NCI-H146 treated with DMSO at 0.1 percent for 48 hours (cell line): ENCODE results near the gene KRT5.

ENCODE experiments used
- DNase-seq: peaks from one replicate; lab custom pipeline; 2025; ENCODE audit not compliant: unreplicated experiment; lab: John Stamatoyannopoulos, UW

KRT5 gene

DNA sequence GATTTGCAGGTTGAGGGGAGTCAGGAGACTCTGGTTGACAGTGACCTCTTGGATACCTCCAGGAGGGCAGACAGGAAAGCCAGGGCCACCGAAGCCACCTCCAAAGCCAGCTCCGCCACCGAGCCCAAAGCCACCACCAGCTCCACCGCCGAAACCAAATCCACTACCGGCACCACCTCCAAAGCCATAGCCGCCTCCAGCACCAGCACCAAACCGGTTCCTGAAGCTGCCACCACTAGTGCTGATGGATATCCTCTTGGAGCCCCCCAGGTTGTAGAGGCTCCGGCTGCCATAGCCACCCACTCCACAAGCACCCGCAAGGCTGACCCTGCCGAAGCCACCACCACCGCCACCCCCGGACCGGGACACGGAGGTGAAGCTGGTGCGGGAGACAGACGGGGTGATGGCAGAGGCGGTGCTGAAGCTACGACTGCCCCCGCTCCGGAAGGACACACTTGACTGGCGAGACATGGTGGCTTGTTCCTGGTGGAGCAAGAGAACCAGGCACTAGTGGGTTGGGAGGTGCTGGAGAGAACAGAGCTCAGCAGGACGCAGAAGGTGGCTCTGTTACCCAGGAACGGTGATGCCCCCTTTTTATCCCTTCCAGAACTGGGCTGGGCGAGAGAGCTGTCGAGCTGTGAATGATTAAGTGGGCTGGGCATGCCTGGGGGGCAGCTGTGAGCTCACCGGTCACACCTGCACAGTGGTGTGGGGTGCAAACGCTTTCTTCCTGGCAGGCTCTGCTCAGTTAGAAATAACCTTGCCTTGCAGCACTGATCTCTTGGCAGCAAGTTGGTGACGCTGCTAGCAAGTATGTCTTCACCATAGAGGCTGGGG is at the start of gene KRT5:
KRT5 (minus strand) TSS at position 569 of the 837 bp plus-strand sequence; CDS start at position 471, 98 bp downstream.
- DNase-seq = no peak

DNA sequence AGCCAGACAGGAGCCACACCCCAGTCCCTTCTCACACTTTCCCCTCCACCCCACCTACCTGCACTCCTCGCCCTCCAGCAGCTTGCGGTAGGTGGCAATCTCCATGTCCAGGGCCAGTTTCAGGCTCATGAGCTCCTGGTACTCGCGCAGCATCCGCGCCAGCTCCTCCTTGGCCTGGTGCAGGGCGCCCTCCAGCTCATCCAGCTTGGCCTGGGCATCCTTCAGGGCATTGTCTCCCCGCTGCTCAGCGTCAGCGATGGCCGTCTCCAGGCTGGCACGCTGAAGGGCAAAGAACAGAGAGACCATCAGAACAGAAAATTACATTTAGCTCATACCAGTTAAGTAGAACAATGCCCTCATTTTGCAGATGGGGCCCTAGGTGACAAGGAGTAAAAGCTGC is 47.9 kb upstream of the KRT5 start:
- DNase-seq = no peak

DNA sequence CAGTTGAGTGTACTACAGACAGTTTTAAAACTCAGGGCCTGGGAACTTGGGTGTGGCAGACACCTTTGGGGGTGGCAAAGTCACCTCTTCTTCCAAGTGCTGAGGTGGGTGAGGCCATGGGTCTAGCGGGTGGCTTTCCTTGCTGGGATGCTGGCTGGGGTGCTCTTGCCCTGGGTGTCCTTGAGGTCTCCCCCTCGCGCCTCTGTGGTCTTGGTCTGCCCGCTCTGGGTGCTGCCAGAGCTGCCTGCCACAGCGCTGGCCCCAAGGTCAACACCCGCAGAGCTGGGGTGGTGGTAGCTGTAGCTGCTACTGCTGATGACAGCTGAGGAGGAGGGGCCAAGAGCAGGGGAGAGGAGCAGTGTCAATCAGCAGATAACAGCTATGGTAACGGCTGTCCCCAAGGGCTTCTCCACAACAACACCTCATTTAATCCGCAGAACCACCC is 46.7 kb upstream of the KRT5 start:
- no peak for DNase-seq

DNA sequence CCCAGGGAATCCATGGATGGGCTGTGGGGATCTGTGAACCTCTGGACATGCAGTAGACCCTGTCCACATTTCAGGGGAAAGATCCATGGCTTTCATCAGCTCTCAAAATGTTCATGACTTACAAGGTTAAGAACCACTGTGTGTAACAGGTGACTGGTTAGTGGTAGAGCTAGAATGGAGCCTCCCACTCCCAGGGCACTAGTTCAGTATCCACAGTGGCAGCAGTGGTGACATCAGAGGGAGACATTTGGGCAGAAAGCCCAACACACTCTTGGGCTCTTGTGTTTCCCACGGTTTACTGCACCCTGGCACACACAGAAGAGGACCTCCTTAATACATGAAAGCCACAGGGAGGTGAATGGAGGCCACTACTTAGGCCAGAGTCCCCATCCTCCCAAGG is 44.4 kb upstream of the KRT5 start:
- no peak for DNase-seq

DNA sequence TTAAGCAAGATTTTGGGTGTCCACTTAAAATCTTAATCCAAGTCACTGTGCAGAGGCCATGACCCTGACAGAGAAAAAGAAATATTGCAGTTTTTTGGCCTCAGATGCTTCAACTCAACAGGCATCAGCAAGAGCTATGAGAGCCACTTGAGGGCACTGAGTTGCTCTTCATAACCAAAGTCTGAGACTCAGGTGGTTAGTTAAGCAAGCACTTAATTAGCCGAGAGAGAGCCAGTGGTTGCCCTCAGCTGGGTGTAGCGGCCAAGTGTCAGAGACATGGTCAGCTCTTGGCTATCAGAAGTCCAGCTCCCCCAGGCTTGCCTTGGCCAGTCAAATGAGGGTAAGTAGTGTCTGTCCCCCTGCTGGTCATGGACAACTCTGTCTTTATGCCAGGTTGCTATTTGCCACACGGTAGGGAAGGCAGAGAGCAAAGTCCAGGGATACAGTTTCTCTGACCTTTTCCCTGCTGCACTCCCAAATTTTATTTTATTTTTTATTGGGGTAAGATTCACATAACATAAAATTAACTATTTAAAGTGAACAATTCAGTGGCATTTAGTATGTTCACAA is 41.8 kb upstream of the KRT5 start:
- DNase-seq = no peak

DNA sequence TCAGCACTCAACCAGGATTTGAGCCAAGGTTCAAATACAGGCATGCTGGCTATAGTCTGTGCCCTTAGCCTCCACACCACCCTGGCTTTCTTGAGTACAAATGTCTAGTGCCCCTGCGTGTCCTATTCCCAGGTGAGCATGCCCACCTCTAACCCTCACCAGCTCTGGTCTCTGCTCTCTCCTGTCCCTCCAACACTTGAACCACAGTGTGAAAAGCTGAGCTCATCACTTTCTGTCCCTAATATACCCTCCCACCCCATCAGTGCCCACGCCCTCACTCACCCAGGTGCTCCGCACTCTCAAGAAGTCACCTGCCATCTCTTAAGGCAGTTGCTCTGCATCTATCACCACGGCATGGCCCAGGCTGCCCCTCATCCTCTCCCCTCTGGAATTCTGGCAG is 39.8 kb upstream of the KRT5 start:
- DNase-seq = no peak

DNA sequence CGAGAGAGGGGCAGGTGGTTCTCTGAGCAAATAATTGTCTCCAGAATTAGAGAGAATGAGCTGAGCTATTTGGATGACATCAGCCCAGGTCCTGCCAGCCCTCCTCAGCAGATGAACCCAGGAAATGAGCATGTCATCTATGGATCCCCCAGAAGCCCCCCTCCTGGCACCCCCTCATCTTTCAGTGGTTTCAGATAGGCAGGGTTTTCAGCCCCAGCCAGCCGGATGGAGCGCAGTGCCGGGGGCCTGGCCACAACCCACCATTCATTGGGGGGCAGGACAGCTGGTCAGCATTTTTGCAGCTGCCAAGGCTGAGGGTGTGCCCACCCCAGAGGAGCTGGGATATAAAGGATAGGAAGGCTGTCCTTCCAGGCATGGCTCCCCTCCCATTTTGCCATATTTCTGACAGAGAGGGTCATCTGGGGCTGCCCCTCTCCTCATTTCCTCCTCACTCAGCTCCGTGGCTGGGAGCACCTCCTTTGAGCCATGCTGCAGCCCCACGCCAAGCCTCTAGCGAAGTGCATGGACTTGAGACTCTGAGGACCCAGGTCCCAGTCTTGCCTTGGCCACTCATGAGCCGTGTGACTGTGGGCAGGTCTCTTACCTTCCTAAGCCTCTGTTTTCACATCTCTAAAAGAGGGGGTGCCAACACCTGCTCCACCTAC is 38.7 kb upstream of the KRT5 start:
- no peak for DNase-seq

DNA sequence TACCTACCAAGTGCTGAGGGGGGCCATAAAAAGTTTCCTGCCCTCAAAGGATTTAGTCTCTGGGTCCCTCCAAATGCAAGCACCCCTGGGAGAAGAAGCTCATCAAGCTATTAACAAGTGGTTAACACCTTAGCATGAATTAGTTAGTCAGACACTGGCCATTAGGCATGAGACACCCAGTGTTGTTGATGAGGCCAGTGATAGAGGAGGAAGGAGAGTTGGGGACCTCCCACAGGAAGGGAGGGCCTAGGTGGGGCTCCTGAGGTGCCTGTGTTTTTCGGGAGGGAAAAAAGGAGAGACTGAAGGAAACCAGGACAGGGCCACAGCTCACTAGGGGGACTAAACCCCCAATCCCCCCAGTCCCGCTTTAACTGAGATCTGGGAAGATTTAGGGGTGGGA is 37.3 kb upstream of the KRT5 start:
- no peak for DNase-seq

DNA sequence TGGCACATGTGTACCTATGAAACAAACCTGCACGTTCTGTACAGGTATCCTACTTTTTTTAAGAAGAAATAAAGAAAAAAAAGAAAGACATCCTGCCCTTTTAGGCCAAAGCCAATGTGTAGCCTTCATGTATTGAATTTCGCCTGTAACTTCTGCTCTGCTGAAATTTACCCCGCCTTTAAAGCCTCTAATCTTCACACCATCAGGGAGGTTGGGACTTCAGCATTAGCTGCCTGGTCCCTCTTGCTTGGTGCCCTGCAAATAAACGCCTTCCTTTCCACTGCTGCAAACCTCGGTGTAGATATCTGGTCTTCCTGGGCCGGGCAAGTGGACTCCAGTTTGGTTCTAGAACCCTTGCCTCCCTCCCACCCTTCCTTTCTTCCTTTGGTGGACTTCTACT is 35.4 kb upstream of the KRT5 start:
- DNase-seq = no peak

DNA sequence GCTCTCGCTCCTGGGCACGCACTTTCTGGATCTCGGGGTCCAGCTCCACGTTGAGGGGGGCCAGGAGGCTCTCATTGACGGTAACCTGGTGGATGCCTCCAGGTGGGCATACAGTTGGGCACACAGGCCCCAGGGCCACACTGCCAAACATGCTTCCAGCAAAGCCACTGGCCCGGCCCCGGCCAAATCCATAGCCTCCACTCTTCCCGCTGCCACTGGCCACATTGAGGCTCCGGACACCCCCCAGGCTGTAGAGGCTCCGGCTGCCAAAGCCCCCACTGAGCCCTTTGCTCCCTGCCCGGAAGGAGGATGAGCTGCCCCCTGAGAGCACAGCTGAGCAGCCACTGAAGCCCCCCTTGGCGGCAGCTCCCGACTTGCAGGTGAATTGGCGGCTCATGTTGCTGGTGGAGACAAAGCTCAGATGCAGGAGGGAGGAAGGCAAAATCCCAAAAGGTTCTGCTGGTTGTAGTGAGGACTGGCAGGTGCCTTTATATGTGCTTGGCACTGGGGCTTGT is 32.5 kb upstream of the KRT5 start, which contains the start of gene KRT71:
KRT71 (minus strand) TSS at position 465 of the 515 bp plus-strand sequence; CDS start at position 397, 68 bp downstream.
- no peak for DNase-seq

DNA sequence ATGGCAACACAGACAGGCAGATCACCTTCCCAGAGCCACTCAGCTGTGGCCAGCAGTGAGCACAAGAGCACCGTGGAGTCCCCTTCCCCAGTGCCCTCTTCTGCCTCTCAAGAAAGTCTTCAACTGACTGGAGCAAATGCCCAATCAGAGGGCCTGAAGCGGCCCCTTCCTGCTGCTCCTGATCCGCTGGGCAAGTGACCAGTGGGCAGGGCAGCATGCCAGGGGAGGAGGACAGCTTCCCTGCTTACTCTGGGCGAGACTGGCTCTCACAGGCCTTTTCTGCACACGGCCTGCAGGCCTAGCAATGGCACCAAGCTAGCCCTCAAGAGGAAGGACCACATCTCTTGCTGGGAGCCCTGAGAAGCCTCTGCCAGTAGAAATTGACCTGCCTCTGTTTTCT is 31.9 kb upstream of the KRT5 start:
- DNase-seq = no peak

DNA sequence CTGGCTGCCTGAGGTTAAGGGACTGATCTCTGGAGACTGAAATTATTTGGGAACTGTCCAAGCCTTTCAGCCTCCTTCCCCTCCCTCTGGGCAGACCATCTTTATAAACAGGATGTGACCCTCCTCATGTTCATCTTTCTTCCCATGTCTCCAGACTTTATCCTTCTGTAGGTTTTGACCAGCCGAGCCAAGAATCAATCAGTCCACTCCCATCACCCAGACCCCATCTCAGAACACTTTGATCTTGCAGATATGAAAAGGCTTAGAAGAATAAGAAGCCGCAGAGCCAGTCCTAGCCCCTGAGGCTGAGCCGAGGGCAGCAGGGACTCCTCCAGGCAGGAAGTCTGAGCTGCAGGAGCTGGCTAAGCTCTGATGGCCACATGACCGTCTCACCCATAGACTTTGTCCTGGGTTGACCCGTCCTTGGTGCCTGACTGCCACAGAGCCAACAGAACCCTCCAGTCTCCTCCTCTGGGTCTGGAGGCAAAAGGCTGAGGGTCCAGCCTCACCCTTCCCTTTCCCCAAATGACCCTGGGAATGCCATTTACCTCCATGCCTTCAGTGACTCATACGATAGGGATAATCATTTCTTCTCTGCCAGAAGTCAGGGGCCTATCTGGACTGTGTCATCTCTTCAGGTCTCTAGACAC is 31.1 kb upstream of the KRT5 start:
- DNase-seq = no peak

DNA sequence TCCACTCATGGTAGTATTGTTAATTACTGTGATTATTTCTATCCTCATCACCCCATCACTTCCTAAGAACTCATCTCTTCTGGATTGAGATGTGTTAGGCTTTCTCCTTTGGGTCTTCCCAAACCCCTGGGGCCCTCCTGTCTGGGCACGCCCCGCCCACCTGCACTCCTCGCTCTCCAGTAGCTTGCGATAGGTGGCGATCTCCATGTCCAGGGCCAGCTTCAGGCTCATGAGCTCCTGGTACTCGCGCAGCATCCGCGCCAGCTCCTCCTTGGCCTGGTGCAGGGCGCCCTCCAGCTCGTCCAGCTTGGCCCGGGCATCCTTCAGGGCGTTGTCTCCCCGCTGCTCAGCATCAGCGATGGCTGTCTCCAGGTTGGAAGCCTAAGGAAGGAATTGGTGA is 25.9 kb upstream of the KRT5 start:
- DNase-seq = no peak

DNA sequence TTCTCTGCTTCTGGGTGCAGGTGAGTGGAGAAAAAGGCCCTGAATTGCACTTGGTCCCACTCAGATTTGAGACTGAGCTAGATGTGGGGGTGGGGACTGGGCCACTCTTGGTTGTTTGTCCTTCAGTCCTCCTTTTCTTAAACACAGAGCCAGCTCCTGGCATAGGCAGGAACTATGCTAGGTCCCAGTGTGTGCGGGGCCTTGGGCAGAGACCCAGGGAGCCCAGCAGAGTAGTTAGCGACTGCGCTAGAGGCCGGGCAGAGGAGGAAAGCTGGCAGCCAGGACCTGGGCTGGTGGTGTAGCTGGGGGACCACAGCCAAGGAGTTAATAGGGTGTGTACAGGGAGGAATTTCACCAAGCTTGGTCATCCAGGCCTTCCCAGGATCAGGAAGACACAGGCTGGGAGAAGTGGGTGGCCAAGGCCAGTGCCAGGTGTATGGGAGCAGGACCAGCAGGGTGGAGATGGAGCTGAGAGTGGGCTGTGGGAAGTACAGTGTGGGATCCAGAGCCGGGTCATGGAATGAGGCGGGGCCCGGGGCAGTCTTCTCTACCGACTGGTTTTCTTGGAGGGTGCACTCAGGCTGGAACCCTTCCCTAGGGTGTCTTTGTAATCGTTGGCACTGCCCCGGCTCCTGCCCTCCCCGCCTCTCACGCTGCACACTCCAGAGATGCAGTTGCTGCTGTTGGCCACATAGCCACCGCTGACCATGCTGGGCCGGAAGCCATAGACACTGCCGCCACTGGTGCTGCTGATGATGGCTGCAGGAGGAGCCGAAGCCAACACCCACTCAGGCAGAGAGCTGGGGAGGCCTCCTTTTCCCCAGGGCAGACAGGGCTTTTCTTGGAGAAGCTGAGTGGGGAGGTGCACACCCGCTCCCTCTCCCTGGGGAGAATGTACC is 24.0 kb upstream of the KRT5 start:
- DNase-seq = no peak

DNA sequence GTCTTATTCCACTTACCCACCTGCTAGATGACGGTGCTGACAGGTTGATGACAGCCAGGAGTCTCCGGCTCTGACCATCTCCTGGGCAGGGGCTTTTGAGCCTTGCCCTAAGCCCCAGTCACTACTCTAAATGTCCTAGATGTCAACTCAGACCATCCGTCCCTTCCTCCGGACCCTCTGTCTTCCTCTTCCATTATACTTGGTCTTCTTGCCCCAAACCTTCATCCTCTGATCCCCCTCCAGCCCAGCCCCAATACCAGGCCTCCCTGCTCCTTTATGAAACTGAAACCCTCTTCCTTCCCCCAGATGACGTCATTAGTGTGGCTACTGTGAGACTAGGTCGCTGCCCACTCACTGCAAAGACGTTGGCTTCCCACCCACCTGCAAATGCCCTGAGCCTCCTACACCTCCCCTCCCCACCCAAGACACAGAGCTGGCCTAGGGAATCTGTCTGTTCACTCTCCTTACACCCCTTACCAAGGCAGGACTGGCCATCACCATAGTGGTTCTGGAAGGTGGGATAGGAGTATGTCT is 22.7 kb upstream of the KRT5 start:
- DNase-seq = no peak

DNA sequence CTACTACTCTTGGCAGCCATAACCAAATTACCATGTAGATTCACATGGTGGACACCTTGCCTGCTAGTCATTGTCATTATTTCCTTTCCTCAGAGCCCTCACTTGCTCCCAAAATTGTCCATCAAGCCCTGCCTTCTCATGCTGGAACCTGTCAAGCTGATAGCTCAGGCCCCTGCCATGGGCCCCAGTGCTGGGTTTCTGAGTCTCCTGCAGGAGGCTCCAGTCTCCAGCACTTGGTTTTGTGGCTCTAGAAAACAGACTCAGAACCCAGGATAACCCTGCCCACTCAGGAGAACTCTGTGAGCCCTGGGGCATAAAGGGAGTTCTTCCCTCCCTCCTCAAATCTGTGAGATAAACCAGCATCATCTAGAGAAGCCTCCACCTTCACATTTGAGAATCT is 22.0 kb upstream of the KRT5 start:
- no peak for DNase-seq

DNA sequence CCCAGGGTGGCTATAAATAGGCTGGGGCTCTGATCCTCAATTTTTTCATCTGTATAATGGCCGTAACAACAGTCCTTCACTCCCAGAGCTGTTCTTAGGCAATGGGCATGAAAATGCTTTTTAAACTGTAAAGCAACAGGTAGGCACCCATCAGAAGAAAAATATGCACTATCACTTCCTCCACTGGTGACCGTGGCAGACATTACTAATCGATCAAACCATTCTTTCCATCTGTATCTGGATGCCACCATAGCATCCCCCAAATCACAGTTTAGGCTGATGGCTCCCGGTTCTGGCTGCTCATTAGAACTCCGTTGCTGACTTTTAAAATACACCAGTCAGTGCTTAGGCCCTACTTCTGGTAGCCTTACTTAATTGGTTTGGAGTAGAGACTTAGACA is 21.5 kb upstream of the KRT5 start:
- DNase-seq = no peak

DNA sequence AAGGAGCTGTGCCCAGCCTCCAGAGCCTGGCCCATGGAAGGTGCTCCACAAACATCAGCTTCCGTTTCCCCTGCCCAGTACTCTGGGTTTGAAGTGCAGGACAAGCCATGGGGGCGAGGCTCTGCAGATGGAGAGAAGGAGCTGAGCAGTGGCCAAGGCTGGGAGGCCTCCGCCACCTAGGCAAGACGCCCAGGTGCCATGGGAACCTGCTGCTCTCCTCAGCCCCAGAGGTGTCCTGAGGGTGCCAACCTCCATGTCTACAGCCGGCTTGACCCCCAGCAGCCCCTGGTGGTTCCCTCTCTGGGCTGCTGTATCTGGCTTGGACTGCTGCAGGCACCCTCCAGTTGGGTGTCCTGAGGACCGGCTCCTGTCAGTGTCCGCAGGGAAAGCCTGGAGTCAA is 20.3 kb upstream of the KRT5 start:
- no peak for DNase-seq

DNA sequence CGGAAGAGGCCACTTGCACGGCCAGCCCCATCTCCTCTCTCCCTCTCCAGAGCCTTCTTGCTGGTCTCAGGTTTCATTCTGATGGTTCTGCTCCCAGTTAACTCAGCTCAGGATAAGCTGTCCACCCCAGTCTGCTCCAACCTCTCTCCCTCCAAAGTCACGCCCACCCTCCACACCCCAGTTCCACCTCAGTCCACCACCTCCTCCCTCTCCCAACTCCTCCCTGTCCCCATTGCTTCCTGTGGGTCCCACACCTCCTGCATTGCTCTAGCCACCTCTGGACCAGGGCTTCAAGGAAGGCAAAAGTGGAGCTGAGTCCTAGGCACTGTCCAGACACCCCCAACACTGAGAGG is 19.6 kb upstream of the KRT5 start:
- DNase-seq = no peak
